Panc1 (cell line): ENCODE data around the gene PAX7. TPM values are rescaled to one million over a fixed set of nuclear protein-coding genes. Genes with fewer than 3 reads are reported as not detected.

Source experiments
- ATAC-seq: fragments of 200-7000 bp; cut with Tn5 transposase; 2 replicates; pipeline ENCODE4 v1.9.1; 2020; ENCODE audit warnings: mild to moderate bottlenecking, moderate library complexity
- BruUV-seq: library from RNA; stranded (reverse); fragments of 400-500 nt; replicated peaks from 2 replicates; lab custom pipeline; 2021; lab: Mats Ljungman, UMichigan
- CTCF ChIA-PET: fragments of 300-600 bp; sonication (Branson Sonifier 250); formaldehyde crosslinking; loops from one replicate; lab custom pipeline; 2022; ENCODE audit warnings: antibody characterized with exemption; lab: Charles Lee
- POLR2A ChIA-PET: fragments of 300-600 bp; sonication (Branson Sonifier 250); formaldehyde crosslinking; loops from one replicate; lab custom pipeline; 2022; ENCODE audit warnings: antibody characterized with exemption; lab: Charles Lee
- DNase-seq: peaks from one replicate; pipeline ENCODE4 v3.0.0-alpha.2; 2010; ENCODE audit warnings: low read depth, low spot score
- H3K27ac ChIP-seq: 2 replicates; pipeline ENCODE4 v1.5.1; 2011; ENCODE audit warnings: mild to moderate bottlenecking, low read length, inconsistent platforms
- H3K27me3 ChIP-seq: fragments of 200-500 bp; sonication (Bioruptor generic); 2 replicates; pipeline ENCODE4 v1.6.0; 2014; ENCODE audit warnings: low read length, inconsistent platforms; ENCODE audit not compliant: control insufficient read depth, insufficient read depth
- H3K36me3 ChIP-seq: fragments of 200-500 bp; sonication (Bioruptor generic); 2 replicates; pipeline ENCODE4 v1.5.1; 2014; ENCODE audit warnings: inconsistent platforms, mild to moderate bottlenecking, low read length, moderate library complexity; ENCODE audit not compliant: control insufficient read depth, insufficient read depth
- H3K4me1 ChIP-seq: 2 replicates; pipeline ENCODE4 v1.5.1; 2011; ENCODE audit warnings: inconsistent platforms, mild to moderate bottlenecking, low read length, moderate library complexity; ENCODE audit not compliant: control insufficient read depth, insufficient read depth
- H3K4me3 ChIP-seq, 2 experiments: 2 replicates each; pipeline ENCODE4 v1.5.1; 2011 to 2012; ENCODE audit warnings: low read depth in 2 of 2, low read length in 2 of 2, mild to moderate bottlenecking in 2 of 2, inconsistent platforms in 1 of 2, moderate library complexity in 1 of 2
- H3K9me3 ChIP-seq: fragments of 200-500 bp; sonication (Bioruptor generic); 2 replicates; pipeline ENCODE4 v1.5.1; 2014; ENCODE audit warnings: low read depth, mild to moderate bottlenecking, inconsistent platforms, low read length, moderate library complexity; ENCODE audit not compliant: control insufficient read depth, insufficient read depth
- POLR2AphosphoS5 ChIP-seq: IDR thresholded peaks from 2 replicates; pipeline ENCODE4 v1.6.1; 2012; ENCODE audit warnings: mild to moderate bottlenecking, low read depth, low read length, moderate library complexity
- SIN3A ChIP-seq: IDR thresholded peaks from 2 replicates; pipeline ENCODE4 v1.6.1; 2012; ENCODE audit warnings: low read depth, mild to moderate bottlenecking, low read length, moderate library complexity, borderline replicate concordance; ENCODE audit not compliant: insufficient read depth
- TCF7L2 ChIP-seq: IDR thresholded peaks from 2 replicates; pipeline ENCODE4 v1.6.1; 2011; ENCODE audit warnings: mild to moderate bottlenecking, low read depth, low read length, inconsistent platforms
- in situ Hi-C: cut with HindIII; loops from 2 replicates; pipeline ENCODE4 v1.10.0; 2016; ENCODE audit warnings: low sequenced_read_pairs, low pct_unique_long_range_greater_than_20kb
- intact Hi-C: fragments of 100-400 bp; cut with micrococcal nuclease; formaldehyde crosslinking; loops from one replicate; pipeline ENCODE4 v1.10.0; 2022; ENCODE audit not compliant: unreplicated experiment
- total RNA-seq: library from RNA; stranded (reverse); gene quantifications from one replicate; pipeline ENCODE4 v1.2.1, GENCODE V29; 2021; ENCODE audit not compliant: unreplicated experiment
- TF ChIP-seq, protein P1 (sequence below): fragments of 450-650 bp; IDR thresholded peaks from 2 replicates; pipeline ENCODE4 v1.5.1; 2017; ENCODE audit warnings: mild to moderate bottlenecking
- TF ChIP-seq, protein P2 (sequence below), 2 experiments: IDR thresholded peaks; 2 replicates each; pipeline ENCODE4 v1.6.1; 2011 to 2012; ENCODE audit warnings: low read depth in 2 of 2, control low read depth in 1 of 2, low read length in 1 of 2, mild to moderate bottlenecking in 1 of 2, moderate library complexity in 1 of 2; ENCODE audit not compliant: insufficient read depth in 1 of 2

PAX7 gene
- total RNA-seq, 1 experiment from 2014 or later: not detected

DNA sequence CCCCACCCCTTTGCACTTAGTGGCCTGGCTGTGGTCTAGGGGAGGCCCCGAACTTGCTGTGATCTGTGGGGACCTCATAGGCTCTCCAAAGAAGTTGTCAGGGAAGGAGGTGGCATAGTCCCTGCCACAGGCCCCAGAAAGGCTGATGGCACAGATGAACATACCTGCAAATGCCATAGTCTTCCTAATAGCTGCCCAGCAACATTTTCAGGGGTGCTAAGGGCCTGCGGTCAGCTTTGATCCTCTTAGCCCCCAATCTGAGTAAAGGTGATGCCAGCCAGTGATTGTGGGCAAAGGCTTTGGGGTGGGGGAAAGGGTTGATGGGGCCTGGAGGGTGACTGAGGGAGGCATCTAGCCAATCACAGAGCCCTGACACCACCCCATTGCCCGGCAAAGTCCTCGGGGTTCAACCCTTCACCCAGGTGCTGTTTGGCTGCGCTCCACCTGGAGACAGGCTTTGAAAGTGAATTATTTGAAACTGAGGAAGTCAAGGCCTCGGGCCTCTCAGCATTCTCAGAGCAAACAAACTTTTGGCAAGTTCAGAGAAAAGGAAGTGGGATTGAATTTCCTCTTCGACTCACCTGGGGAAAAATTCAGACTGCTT lies 35.8 kb downstream of the PAX7 start:
- ChIA-PET POLR2A (no interaction called here), CTCF (interaction anchor here (1.0 kb wide), 1 partner anchor 9 kb away, joined by 3 read pairs; no protein-coding TSS in a partner anchor)
- in situ Hi-C loops: no loop called here
- no peaks in the 10 kb centered on the region for H3K36me3 ChIP-seq
- no TSS peak for BruUV-seq
- no peak overlapping the region for H3K4me3 ChIP-seq
- H3K4me1 ChIP-seq: peaks cover 21% of the 10 kb centered on the region
- TF ChIP-seq, protein P1, sequence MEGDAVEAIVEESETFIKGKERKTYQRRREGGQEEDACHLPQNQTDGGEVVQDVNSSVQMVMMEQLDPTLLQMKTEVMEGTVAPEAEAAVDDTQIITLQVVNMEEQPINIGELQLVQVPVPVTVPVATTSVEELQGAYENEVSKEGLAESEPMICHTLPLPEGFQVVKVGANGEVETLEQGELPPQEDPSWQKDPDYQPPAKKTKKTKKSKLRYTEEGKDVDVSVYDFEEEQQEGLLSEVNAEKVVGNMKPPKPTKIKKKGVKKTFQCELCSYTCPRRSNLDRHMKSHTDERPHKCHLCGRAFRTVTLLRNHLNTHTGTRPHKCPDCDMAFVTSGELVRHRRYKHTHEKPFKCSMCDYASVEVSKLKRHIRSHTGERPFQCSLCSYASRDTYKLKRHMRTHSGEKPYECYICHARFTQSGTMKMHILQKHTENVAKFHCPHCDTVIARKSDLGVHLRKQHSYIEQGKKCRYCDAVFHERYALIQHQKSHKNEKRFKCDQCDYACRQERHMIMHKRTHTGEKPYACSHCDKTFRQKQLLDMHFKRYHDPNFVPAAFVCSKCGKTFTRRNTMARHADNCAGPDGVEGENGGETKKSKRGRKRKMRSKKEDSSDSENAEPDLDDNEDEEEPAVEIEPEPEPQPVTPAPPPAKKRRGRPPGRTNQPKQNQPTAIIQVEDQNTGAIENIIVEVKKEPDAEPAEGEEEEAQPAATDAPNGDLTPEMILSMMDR: no peak
- no peak for TF ChIP-seq POLR2AphosphoS5
- TF ChIP-seq, protein P2, sequence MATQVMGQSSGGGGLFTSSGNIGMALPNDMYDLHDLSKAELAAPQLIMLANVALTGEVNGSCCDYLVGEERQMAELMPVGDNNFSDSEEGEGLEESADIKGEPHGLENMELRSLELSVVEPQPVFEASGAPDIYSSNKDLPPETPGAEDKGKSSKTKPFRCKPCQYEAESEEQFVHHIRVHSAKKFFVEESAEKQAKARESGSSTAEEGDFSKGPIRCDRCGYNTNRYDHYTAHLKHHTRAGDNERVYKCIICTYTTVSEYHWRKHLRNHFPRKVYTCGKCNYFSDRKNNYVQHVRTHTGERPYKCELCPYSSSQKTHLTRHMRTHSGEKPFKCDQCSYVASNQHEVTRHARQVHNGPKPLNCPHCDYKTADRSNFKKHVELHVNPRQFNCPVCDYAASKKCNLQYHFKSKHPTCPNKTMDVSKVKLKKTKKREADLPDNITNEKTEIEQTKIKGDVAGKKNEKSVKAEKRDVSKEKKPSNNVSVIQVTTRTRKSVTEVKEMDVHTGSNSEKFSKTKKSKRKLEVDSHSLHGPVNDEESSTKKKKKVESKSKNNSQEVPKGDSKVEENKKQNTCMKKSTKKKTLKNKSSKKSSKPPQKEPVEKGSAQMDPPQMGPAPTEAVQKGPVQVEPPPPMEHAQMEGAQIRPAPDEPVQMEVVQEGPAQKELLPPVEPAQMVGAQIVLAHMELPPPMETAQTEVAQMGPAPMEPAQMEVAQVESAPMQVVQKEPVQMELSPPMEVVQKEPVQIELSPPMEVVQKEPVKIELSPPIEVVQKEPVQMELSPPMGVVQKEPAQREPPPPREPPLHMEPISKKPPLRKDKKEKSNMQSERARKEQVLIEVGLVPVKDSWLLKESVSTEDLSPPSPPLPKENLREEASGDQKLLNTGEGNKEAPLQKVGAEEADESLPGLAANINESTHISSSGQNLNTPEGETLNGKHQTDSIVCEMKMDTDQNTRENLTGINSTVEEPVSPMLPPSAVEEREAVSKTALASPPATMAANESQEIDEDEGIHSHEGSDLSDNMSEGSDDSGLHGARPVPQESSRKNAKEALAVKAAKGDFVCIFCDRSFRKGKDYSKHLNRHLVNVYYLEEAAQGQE (IDR thresholded peaks at IDR 0.05; ENCODE audit: insufficient read depth in 1 of 2, low read depth in 2 of 2, low read length in 1 of 2): no peak
- no peak for TF ChIP-seq SIN3A
- TF ChIP-seq TCF7L2: no peak
- no peaks in the 10 kb centered on the region for H3K9me3 ChIP-seq
- H3K27ac ChIP-seq: no peak overlapping the region
- intact Hi-C loops: no loop called here
- H3K27me3 ChIP-seq: no peaks in the 10 kb centered on the region
- DNase-seq (no peak), ATAC-seq (no peak)

DNA sequence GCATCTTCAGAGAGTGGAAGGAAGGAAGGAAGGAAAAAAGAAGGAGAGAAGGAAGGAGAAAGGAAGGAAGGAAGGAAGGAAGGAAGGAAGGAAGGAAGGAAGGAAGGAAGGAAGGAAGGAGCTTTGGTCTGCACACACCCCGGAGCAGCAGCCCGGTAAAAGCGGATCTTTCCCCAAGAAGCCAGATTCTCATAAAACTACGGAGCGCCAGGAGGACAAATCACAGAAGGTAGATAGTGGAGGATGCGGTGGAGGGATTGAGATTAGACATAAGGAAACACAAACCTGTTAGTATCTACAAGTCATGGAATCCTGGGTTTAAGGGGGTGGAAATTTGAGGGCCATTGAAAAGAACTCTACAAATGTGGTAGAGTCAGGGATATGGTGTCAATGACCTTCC lies 36.7 kb downstream of the PAX7 start:
- no peak overlapping the region for H3K27ac ChIP-seq
- no peaks in the 10 kb centered on the region for H3K9me3 ChIP-seq
- peaks cover 21% of the 10 kb centered on the region for H3K4me1 ChIP-seq
- TF ChIP-seq, protein P1: no peak
- TF ChIP-seq SIN3A (no peak), TCF7L2 (no peak), POLR2AphosphoS5 (no peak)
- TF ChIP-seq, protein P2 (IDR thresholded peaks at IDR 0.05; ENCODE audit: insufficient read depth in 1 of 2, low read depth in 2 of 2, low read length in 1 of 2): no peak
- CTCF ChIA-PET: no interaction called here
- intact Hi-C loops: no loop called here
- no peaks in the 10 kb centered on the region for H3K27me3 ChIP-seq
- no TSS peak for BruUV-seq
- in situ Hi-C loops: no loop called here
- H3K4me3 ChIP-seq: no peak overlapping the region
- ATAC-seq (no peak), DNase-seq (no peak)
- POLR2A ChIA-PET: no interaction called here
- H3K36me3 ChIP-seq: no peaks in the 10 kb centered on the region
